Measurements from ENCODE around the gene FBN2. TPM values are rescaled to one million over a fixed set of nuclear protein-coding genes. Genes with fewer than 3 reads are reported as not detected.

FBN2 gene
- total and polyA plus RNA-seq, 2 donors (not counting 1 experiment from before 2014, with no cell fraction given) = 43.1 to 80.1 TPM

DNA sequence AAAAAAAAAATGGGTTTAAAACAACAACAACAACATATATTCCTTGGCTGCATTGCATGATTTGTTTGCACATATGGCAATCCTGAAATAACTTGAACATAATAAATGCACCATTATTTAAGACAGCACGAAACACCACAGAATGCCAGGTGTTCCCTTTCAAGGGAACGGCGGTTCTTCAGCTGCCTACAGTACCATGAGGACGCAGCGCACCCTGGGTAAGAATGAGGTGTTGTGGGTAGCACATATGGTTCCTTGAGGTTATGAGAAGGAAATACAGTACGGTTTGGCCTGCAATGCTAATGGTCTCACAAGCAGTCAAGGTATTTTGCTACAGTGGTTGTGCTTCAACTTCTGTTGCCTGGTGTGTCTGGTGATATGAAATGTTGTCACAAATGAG, 279.7 kb downstream of the FBN2 start:
- TF ChIP-seq EZH2 (IDR thresholded peaks at IDR 0.05; ENCODE audit: low read length, missing control alignments) = no peak
- TF ChIP-seq, protein P1, sequence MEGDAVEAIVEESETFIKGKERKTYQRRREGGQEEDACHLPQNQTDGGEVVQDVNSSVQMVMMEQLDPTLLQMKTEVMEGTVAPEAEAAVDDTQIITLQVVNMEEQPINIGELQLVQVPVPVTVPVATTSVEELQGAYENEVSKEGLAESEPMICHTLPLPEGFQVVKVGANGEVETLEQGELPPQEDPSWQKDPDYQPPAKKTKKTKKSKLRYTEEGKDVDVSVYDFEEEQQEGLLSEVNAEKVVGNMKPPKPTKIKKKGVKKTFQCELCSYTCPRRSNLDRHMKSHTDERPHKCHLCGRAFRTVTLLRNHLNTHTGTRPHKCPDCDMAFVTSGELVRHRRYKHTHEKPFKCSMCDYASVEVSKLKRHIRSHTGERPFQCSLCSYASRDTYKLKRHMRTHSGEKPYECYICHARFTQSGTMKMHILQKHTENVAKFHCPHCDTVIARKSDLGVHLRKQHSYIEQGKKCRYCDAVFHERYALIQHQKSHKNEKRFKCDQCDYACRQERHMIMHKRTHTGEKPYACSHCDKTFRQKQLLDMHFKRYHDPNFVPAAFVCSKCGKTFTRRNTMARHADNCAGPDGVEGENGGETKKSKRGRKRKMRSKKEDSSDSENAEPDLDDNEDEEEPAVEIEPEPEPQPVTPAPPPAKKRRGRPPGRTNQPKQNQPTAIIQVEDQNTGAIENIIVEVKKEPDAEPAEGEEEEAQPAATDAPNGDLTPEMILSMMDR (conservative IDR thresholded peaks at IDR 0.05 in 1 of 2, IDR thresholded peaks at IDR 0.05 in 1 of 2; ENCODE audit: low read depth in 1 of 2, low read length in 2 of 2) = no peak
- Histone ChIP-seq H4K20me1 (ENCODE audit: control insufficient read depth, extremely low read depth, insufficient read depth, low read length) (no peaks in the 10 kb centered on the region), H3K36me3 (ENCODE audit: control insufficient read depth, insufficient read depth, low read length) (peaks cover 2% of the 10 kb centered on the region), H3K4me2 (ENCODE audit: extremely low read depth, insufficient read depth, low read length) (no peak overlapping the region), H3K27me3 (ENCODE audit: control insufficient read depth, insufficient read depth, low read length) (no peaks in the 10 kb centered on the region), H3K4me3 (replicated peaks in 1 of 4; ENCODE audit: control extremely low read depth in 1 of 4, insufficient read depth in 1 of 4, low read depth in 3 of 4, low read length in 4 of 4) (no peak overlapping the region), H3K9ac (ENCODE audit: insufficient read depth, low read length) (no peak overlapping the region), H2AFZ (ENCODE audit: low read length) (no peak overlapping the region), H3K27ac (ENCODE audit: insufficient read depth, low read length) (no peak overlapping the region), H3K4me1 (ENCODE audit: control insufficient read depth, extremely low read depth, insufficient read depth, low read length) (no peaks in the 10 kb centered on the region), H3K9me3 (ENCODE audit: control insufficient read depth, insufficient read depth, low read depth, low read length) (no peaks in the 10 kb centered on the region), H3K79me2 (ENCODE audit: control insufficient read depth, insufficient read depth, low read length) (no peaks in the 10 kb centered on the region)
- no peak for DNase-seq (ENCODE audit: low read depth in 2 of 2)

DNA sequence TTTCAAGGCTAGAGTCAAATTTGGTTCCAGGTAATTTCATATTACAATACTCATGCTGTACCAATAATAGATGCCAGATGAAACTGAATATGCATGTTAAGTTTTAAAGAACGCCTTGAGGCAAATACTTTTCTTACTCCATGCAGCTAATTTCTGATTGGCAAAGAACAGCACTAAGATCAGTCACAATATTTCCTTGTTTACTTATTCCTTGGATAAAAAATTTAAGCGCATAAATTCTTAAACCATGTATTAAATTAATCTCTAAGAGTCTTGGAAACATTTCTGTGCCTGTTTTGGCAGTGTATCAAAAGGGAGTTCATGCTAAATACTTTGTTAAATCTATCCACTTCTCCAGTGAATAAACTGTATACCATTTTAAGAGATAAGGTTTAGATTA, 281.0 kb downstream of the FBN2 start:
- H3K27me3 ChIP-seq (ENCODE audit: control insufficient read depth, insufficient read depth, low read length) = no peaks in the 10 kb centered on the region
- H3K79me2 ChIP-seq (ENCODE audit: control insufficient read depth, insufficient read depth, low read length) = no peaks in the 10 kb centered on the region
- no peak overlapping the region for H3K4me2 ChIP-seq (ENCODE audit: extremely low read depth, insufficient read depth, low read length)
- no peaks in the 10 kb centered on the region for H3K9me3 ChIP-seq (ENCODE audit: control insufficient read depth, insufficient read depth, low read depth, low read length)
- H4K20me1 ChIP-seq (ENCODE audit: control insufficient read depth, extremely low read depth, insufficient read depth, low read length) = no peaks in the 10 kb centered on the region
- no peak overlapping the region for H3K27ac ChIP-seq (ENCODE audit: insufficient read depth, low read length)
- no peak for DNase-seq (ENCODE audit: low read depth in 2 of 2)
- H3K36me3 ChIP-seq (ENCODE audit: control insufficient read depth, insufficient read depth, low read length) = no peaks in the 10 kb centered on the region
- TF ChIP-seq, protein P1 (conservative IDR thresholded peaks at IDR 0.05 in 1 of 2, IDR thresholded peaks at IDR 0.05 in 1 of 2; ENCODE audit: low read depth in 1 of 2, low read length in 2 of 2) = no peak
- no peak for TF ChIP-seq EZH2 (IDR thresholded peaks at IDR 0.05; ENCODE audit: low read length, missing control alignments)
- H2AFZ ChIP-seq (ENCODE audit: low read length) = no peak overlapping the region
- no peak overlapping the region for H3K4me3 ChIP-seq (replicated peaks in 1 of 4; ENCODE audit: control extremely low read depth in 1 of 4, insufficient read depth in 1 of 4, low read depth in 3 of 4, low read length in 4 of 4)
- H3K9ac ChIP-seq (ENCODE audit: insufficient read depth, low read length) = no peak overlapping the region
- H3K4me1 ChIP-seq (ENCODE audit: control insufficient read depth, extremely low read depth, insufficient read depth, low read length) = no peaks in the 10 kb centered on the region

DNA sequence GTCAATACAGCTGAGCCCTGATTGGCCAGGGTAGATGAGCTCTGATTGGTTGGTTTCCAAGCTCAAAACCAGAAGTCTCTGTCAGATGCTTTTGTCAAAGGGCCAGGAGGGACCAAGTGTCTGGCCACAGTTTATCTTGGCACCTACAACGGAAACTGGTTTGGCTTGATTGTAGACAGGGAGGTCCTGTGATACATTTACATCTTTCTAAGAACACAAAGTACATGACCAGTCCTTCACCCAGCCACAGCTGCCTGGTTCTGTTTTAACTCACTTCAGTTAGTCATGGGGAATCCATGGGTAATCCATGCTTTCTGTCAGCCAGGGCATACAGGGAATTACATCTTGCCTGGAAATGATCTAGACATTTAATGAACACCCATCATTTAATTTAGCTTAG, 283.3 kb downstream of the FBN2 start:
- no peaks in the 10 kb centered on the region for H3K9me3 ChIP-seq (ENCODE audit: control insufficient read depth, insufficient read depth, low read depth, low read length)
- H3K36me3 ChIP-seq (ENCODE audit: control insufficient read depth, insufficient read depth, low read length) = no peaks in the 10 kb centered on the region
- H3K9ac ChIP-seq (ENCODE audit: insufficient read depth, low read length) = no peak overlapping the region
- no peaks in the 10 kb centered on the region for H3K79me2 ChIP-seq (ENCODE audit: control insufficient read depth, insufficient read depth, low read length)
- no peak overlapping the region for H3K27ac ChIP-seq (ENCODE audit: insufficient read depth, low read length)
- no peaks in the 10 kb centered on the region for H4K20me1 ChIP-seq (ENCODE audit: control insufficient read depth, extremely low read depth, insufficient read depth, low read length)
- no peak overlapping the region for H3K4me2 ChIP-seq (ENCODE audit: extremely low read depth, insufficient read depth, low read length)
- H3K4me3 ChIP-seq (replicated peaks in 1 of 4; ENCODE audit: control extremely low read depth in 1 of 4, insufficient read depth in 1 of 4, low read depth in 3 of 4, low read length in 4 of 4) = no peak overlapping the region
- H2AFZ ChIP-seq (ENCODE audit: low read length) = no peak overlapping the region
- no peak for TF ChIP-seq EZH2 (IDR thresholded peaks at IDR 0.05; ENCODE audit: low read length, missing control alignments)
- TF ChIP-seq, protein P1 (conservative IDR thresholded peaks at IDR 0.05 in 1 of 2, IDR thresholded peaks at IDR 0.05 in 1 of 2; ENCODE audit: low read depth in 1 of 2, low read length in 2 of 2) = no peak
- DNase-seq (ENCODE audit: low read depth in 2 of 2) = peak in 1 of 2 donors; percentile 40
- H3K27me3 ChIP-seq (ENCODE audit: control insufficient read depth, insufficient read depth, low read length) = no peaks in the 10 kb centered on the region
- no peaks in the 10 kb centered on the region for H3K4me1 ChIP-seq (ENCODE audit: control insufficient read depth, extremely low read depth, insufficient read depth, low read length)

Data from fibroblast of lung (primary cell).